K562 treated with DMSO at 1 percent for 48 hours (cell line): Measurements from ENCODE around the gene TMEM98. TPM values are rescaled to one million over a fixed set of nuclear protein-coding genes. Genes with fewer than 3 reads are reported as not detected.

ENCODE experiments used
- total RNA-seq: library from RNA; unstranded; fragments of 300-600 nt; gene quantifications from 2 replicates; pipeline ENCODE4 v1.2.3, GENCODE V29; 2022; ENCODE audit warnings: low replicate concordance; ENCODE audit errors: extremely low read depth

TMEM98 gene
- total RNA-seq: not detected in 2 replicates

GRCh38 chr17:32927724-32928585 is at the start of gene TMEM98:
Gene TMEM98 (plus strand): TSS chr17:32928153. CDS start chr17:32931529, 3,376 bp downstream.

Other genes starting within 250 kb of the TMEM98 start
- not detected in 2 replicates for gene MYO1D, start 51.0 kb upstream of the TMEM98 start, total RNA-seq
- gene SPACA3, start 63.7 kb downstream of the TMEM98 start, total RNA-seq: not detected in 2 replicates